Measurements from ENCODE around the gene CDH3. TPM values are rescaled to one million over a fixed set of nuclear protein-coding genes. Genes with fewer than 3 reads are reported as not detected.
A peak's percentile ranks its signal among the peaks of the same experiment; 100 is the strongest.

Gene CDH3
- total and polyA plus RNA-seq, 2 of the 13 experiments (the other 11 are each of a cell fraction or from before 2014, with no cell fraction given), result 0.11 TPM; not detected in 1

DNA sequence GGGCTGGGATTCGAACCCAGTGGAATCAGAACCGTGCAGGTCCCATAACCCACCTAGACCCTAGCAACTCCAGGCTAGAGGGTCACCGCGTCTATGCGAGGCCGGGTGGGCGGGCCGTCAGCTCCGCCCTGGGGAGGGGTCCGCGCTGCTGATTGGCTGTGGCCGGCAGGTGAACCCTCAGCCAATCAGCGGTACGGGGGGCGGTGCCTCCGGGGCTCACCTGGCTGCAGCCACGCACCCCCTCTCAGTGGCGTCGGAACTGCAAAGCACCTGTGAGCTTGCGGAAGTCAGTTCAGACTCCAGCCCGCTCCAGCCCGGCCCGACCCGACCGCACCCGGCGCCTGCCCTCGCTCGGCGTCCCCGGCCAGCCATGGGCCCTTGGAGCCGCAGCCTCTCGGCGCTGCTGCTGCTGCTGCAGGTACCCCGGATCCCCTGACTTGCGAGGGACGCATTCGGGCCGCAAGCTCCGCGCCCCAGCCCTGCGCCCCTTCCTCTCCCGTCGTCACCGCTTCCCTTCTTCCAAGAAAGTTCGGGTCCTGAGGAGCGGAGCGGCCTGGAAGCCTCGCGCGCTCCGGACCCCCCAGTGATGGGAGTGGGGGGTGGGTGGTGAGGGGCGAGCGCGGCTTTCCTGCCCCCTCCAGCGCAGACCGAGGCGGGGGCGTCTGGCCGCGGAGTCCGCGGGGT, 92.1 kb downstream of the CDH3 start, which contains the start of gene CDH1 (continued):
- no peak for TF ChIP-seq YY1 (IDR thresholded peaks at IDR 0.05; ENCODE audit: insufficient read depth, insufficient replicate concordance, low read depth, low read length)
- no peak for TF ChIP-seq ZNF432 (CRISPR knock-in tag; IDR thresholded peaks at IDR 0.05; ENCODE audit: borderline replicate concordance)
- TF ChIP-seq IKZF1 (IDR thresholded peaks at IDR 0.05), result no peak
- TF ChIP-seq ZNF703 (CRISPR knock-in tag; IDR thresholded peaks at IDR 0.05; ENCODE audit: borderline replicate concordance), result no peak
- TF ChIP-seq MIER3 (CRISPR knock-in tag; IDR thresholded peaks at IDR 0.05; ENCODE audit: borderline replicate concordance), result no peak
- TF ChIP-seq RARG (CRISPR knock-in tag; IDR thresholded peaks at IDR 0.05; ENCODE audit: low read depth), result no peak
- no peak for TF ChIP-seq FIP1L1 (IDR thresholded peaks at IDR 0.05; ENCODE audit: borderline replicate concordance, insufficient read depth, low read depth, low read length)
- TF ChIP-seq KLF9 (CRISPR knock-in tag; IDR thresholded peaks at IDR 0.05; ENCODE audit: low read depth), result no peak
- no peak for TF ChIP-seq SMARCE1 (IDR thresholded peaks at IDR 0.05; ENCODE audit: borderline replicate concordance)
- TF ChIP-seq ZNF605 (CRISPR knock-in tag; IDR thresholded peaks at IDR 0.05), result 0 out of 2 replicates have a peak, but pooled peaks have one; percentile 9
- TF ChIP-seq SRY (CRISPR knock-in tag; IDR thresholded peaks at IDR 0.05), result no peak
- 0 out of 2 replicates have a peak, but pooled peaks have one; percentile 35 for TF ChIP-seq ZNF337 (CRISPR knock-in tag; IDR thresholded peaks at IDR 0.05; ENCODE audit: borderline replicate concordance, low read depth)
- TF ChIP-seq, protein P1, sequence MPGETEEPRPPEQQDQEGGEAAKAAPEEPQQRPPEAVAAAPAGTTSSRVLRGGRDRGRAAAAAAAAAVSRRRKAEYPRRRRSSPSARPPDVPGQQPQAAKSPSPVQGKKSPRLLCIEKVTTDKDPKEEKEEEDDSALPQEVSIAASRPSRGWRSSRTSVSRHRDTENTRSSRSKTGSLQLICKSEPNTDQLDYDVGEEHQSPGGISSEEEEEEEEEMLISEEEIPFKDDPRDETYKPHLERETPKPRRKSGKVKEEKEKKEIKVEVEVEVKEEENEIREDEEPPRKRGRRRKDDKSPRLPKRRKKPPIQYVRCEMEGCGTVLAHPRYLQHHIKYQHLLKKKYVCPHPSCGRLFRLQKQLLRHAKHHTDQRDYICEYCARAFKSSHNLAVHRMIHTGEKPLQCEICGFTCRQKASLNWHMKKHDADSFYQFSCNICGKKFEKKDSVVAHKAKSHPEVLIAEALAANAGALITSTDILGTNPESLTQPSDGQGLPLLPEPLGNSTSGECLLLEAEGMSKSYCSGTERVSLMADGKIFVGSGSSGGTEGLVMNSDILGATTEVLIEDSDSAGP (CRISPR knock-in tag; IDR thresholded peaks at IDR 0.05; ENCODE audit: borderline replicate concordance), result peak; percentile 55; the same call in 1 of the 2 replicates
- no peak for TF ChIP-seq MXI1 (IDR thresholded peaks at IDR 0.05; ENCODE audit: borderline replicate concordance, low read depth, low read length)
- TF ChIP-seq TAF15 (IDR thresholded peaks at IDR 0.05; ENCODE audit: low read depth, low read length, poor library complexity, severe bottlenecking), result no peak
- TF ChIP-seq ZNF678 (CRISPR knock-in tag; IDR thresholded peaks at IDR 0.05), result no peak
- TF ChIP-seq, protein P2, sequence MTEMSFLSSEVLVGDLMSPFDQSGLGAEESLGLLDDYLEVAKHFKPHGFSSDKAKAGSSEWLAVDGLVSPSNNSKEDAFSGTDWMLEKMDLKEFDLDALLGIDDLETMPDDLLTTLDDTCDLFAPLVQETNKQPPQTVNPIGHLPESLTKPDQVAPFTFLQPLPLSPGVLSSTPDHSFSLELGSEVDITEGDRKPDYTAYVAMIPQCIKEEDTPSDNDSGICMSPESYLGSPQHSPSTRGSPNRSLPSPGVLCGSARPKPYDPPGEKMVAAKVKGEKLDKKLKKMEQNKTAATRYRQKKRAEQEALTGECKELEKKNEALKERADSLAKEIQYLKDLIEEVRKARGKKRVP (CRISPR knock-in tag; IDR thresholded peaks at IDR 0.05), result no peak
- TF ChIP-seq KDM4B (CRISPR knock-in tag; IDR thresholded peaks at IDR 0.05), result no peak
- TF ChIP-seq, protein P3, sequence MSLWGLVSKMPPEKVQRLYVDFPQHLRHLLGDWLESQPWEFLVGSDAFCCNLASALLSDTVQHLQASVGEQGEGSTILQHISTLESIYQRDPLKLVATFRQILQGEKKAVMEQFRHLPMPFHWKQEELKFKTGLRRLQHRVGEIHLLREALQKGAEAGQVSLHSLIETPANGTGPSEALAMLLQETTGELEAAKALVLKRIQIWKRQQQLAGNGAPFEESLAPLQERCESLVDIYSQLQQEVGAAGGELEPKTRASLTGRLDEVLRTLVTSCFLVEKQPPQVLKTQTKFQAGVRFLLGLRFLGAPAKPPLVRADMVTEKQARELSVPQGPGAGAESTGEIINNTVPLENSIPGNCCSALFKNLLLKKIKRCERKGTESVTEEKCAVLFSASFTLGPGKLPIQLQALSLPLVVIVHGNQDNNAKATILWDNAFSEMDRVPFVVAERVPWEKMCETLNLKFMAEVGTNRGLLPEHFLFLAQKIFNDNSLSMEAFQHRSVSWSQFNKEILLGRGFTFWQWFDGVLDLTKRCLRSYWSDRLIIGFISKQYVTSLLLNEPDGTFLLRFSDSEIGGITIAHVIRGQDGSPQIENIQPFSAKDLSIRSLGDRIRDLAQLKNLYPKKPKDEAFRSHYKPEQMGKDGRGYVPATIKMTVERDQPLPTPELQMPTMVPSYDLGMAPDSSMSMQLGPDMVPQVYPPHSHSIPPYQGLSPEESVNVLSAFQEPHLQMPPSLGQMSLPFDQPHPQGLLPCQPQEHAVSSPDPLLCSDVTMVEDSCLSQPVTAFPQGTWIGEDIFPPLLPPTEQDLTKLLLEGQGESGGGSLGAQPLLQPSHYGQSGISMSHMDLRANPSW (CRISPR knock-in tag; IDR thresholded peaks at IDR 0.05; ENCODE audit: borderline replicate concordance), result no peak
- TF ChIP-seq NFE2L2 (IDR thresholded peaks at IDR 0.05; ENCODE audit: low read length), result no peak
- no peak for TF ChIP-seq REXO4 (CRISPR knock-in tag; IDR thresholded peaks at IDR 0.05; ENCODE audit: borderline replicate concordance)
- no peak for TF ChIP-seq MEIS2 (CRISPR knock-in tag; IDR thresholded peaks at IDR 0.05)
- TF ChIP-seq KDM2A (CRISPR knock-in tag; IDR thresholded peaks at IDR 0.05; ENCODE audit: borderline replicate concordance, low read depth), result no peak
- no peak for TF ChIP-seq HNRNPUL1 (IDR thresholded peaks at IDR 0.05; ENCODE audit: low read depth, low read length)
- no peak for TF ChIP-seq ZNF7 (CRISPR knock-in tag; IDR thresholded peaks at IDR 0.05)
- TF ChIP-seq ZNF749 (CRISPR knock-in tag; IDR thresholded peaks at IDR 0.05; ENCODE audit: borderline replicate concordance), result no peak
- peak; percentile 49 for TF ChIP-seq SP2 (CRISPR knock-in tag; IDR thresholded peaks at IDR 0.05)
